Measurements from ENCODE around the gene PTPRG.

DNA sequence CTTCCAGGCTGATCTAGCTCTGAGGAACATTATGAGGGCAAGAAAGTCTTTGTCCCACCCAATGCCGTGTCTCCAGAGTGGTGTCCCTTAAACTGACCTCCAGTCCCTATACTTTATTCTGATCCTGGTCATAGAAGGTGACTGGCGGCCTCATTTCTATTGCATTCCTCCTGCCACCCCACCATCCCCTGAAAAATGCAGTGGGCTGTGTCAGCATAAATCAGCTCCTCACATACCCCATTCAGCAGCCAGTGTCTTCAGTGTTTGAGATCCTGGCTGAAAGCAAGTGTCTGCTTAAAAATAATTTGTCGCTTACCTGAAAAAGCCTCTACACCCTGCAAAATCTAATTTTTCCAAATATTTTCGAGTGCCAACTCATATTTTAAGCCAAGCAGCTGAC lies 465.9 kb downstream of the PTPRG start:
- TF ChIP-seq EZH2 (IDR thresholded peaks at IDR 0.05; ENCODE audit: borderline replicate concordance, low read depth, low read length, severe bottlenecking): no peak
- TF ChIP-seq, protein P1, sequence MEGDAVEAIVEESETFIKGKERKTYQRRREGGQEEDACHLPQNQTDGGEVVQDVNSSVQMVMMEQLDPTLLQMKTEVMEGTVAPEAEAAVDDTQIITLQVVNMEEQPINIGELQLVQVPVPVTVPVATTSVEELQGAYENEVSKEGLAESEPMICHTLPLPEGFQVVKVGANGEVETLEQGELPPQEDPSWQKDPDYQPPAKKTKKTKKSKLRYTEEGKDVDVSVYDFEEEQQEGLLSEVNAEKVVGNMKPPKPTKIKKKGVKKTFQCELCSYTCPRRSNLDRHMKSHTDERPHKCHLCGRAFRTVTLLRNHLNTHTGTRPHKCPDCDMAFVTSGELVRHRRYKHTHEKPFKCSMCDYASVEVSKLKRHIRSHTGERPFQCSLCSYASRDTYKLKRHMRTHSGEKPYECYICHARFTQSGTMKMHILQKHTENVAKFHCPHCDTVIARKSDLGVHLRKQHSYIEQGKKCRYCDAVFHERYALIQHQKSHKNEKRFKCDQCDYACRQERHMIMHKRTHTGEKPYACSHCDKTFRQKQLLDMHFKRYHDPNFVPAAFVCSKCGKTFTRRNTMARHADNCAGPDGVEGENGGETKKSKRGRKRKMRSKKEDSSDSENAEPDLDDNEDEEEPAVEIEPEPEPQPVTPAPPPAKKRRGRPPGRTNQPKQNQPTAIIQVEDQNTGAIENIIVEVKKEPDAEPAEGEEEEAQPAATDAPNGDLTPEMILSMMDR (IDR thresholded peaks at IDR 0.05; ENCODE audit: extremely low read depth in 1 of 2, insufficient read depth in 1 of 2, low read depth in 1 of 2, low read length in 2 of 2): no peak
